CD4-positive, alpha-beta memory T cell (primary cell): Measurements from ENCODE around the gene CSHL1. TPM values are rescaled to one million over a fixed set of nuclear protein-coding genes. Genes with fewer than 3 reads are reported as not detected.
"Not testable (repeated sequence)": the region's sequence is repeated elsewhere in the genome, so short reads cannot be mapped to it uniquely, and the experiment has no call there.

Source experiments
- CTCF ChIA-PET: fragments of 350-600 bp; sonication (Branson Sonifier 250); formaldehyde crosslinking; loops from one replicate; lab custom pipeline; 2021; ENCODE audit warnings: inconsistent platforms; ENCODE audit not compliant: partially characterized antibody; lab: Charles Lee
- POLR2A ChIA-PET: fragments of 350-600 bp; sonication (Branson Sonifier 250); formaldehyde crosslinking; loops from one replicate; lab custom pipeline; 2021; ENCODE audit not compliant: partially characterized antibody; lab: Charles Lee
- DNase-seq, 5 donors: peaks; one replicate each; pipeline versions ENCODE4 v3.0.0 to v3.0.0-alpha.2; 2020 to 2022; ENCODE audit warnings: mixed read lengths in 1 of 5
- H3K27ac ChIP-seq: one replicate; pipeline ENCODE4 v1.7.0; 2013; ENCODE audit warnings: low read depth, low read length
- H3K27me3 ChIP-seq: 2 replicates; pipeline ENCODE4 v1.7.0; 2013; ENCODE audit warnings: mild to moderate bottlenecking, low read length, moderate library complexity; ENCODE audit not compliant: insufficient read depth
- H3K36me3 ChIP-seq: 2 replicates; pipeline ENCODE4 v1.7.0; 2013; ENCODE audit warnings: mild to moderate bottlenecking, low read length, moderate library complexity; ENCODE audit not compliant: insufficient read depth
- H3K4me1 ChIP-seq: 2 replicates; pipeline ENCODE4 v1.7.0; 2013; ENCODE audit warnings: mild to moderate bottlenecking, low read length, moderate library complexity; ENCODE audit not compliant: insufficient read depth
- H3K4me3 ChIP-seq, 2 donors: one replicate each; pipeline ENCODE4 v1.7.0; 2013; ENCODE audit warnings: low read length in 2 of 2, mild to moderate bottlenecking in 1 of 2
- H3K9me3 ChIP-seq, 2 donors: one replicate each; pipeline ENCODE4 v1.7.0; 2013; ENCODE audit warnings: low read length in 2 of 2, control low read depth in 1 of 2; ENCODE audit not compliant: control insufficient read depth in 1 of 2
- H3K27ac Mint-ChIP-seq, 7 donors: one replicate each; pipeline ENCODE4 v1.8.0; 2020 to 2021; ENCODE audit warnings: mixed read lengths in 7 of 7, mild to moderate bottlenecking in 6 of 7, inconsistent platforms in 3 of 7, moderate library complexity in 3 of 7
- H3K27me3 Mint-ChIP-seq, 2 donors: one replicate each; pipeline ENCODE4 v1.8.0; 2020 to 2021; ENCODE audit warnings: mixed read lengths in 2 of 2
- H3K36me3 Mint-ChIP-seq, 2 donors: one replicate each; pipeline ENCODE4 v1.8.0; 2020 to 2021; ENCODE audit warnings: mixed read lengths in 2 of 2, inconsistent platforms in 1 of 2, mild to moderate bottlenecking in 1 of 2
- H3K4me1 Mint-ChIP-seq, 4 donors: one replicate each; pipeline ENCODE4 v1.8.0; 2020 to 2021; ENCODE audit warnings: mixed read lengths in 4 of 4, mild to moderate bottlenecking in 1 of 4
- H3K4me3 Mint-ChIP-seq, 8 donors: one replicate each; pipeline ENCODE4 v1.8.0; 2020 to 2021; ENCODE audit warnings: mixed read lengths in 8 of 8, mild to moderate bottlenecking in 7 of 8, moderate library complexity in 6 of 8, inconsistent platforms in 3 of 8
- H3K9me3 Mint-ChIP-seq, 8 donors: one replicate each; pipeline ENCODE4 v1.8.0; 2020 to 2021; ENCODE audit warnings: mixed read lengths in 8 of 8, mild to moderate bottlenecking in 5 of 8, inconsistent platforms in 3 of 8, moderate library complexity in 1 of 8
- intact Hi-C: fragments of 100-400 bp; cut with micrococcal nuclease; formaldehyde crosslinking; loops from one replicate; pipeline ENCODE4 v1.15.1; 2023
- polyA plus RNA-seq, 2 donors: library from polyadenylated mRNA; unstranded; fragments of 300-500 nt; fragmentation: Illumina TruSeq; gene quantifications; one replicate each; pipeline ENCODE4 v1.2.3, GENCODE V29; 2021
- total RNA-seq, 2 experiments: library from RNA; stranded (reverse); gene quantifications; one replicate each; pipeline ENCODE4 v1.2.3, GENCODE V29; 2021

Gene CSHL1
- total and polyA plus RNA-seq, 4 experiments from 2014 or later, result not detected

DNA sequence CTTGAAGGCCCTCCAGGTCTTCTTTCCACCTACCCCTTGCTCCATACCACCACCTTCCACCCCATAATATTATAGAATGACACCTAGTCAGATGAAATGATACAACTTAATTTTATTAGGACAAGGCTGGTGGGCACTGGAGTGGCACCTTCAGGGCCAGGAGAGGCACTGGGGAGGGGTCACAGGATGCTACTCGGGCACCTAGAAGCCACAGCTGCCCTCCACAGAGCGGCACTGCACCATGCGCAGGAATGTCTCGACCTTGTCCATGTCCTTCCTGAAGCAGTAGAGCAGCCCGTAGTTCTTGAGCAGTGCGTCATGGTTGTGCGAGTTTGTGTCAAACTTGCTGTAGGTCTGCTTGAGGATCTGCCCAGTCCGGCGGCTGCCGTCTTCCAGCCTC is 16.2 kb downstream of the CSHL1 start:
- H3K27me3 Mint-ChIP-seq, CTCF ChIA-PET, H3K36me3 Mint-ChIP-seq, H3K27me3 ChIP-seq, H3K27ac ChIP-seq, POLR2A ChIA-PET, H3K9me3 ChIP-seq, H3K9me3 Mint-ChIP-seq, H3K4me3 ChIP-seq, H3K36me3 ChIP-seq, H3K4me1 ChIP-seq, intact Hi-C loops, H3K4me3 Mint-ChIP-seq, H3K27ac Mint-ChIP-seq, H3K4me1 Mint-ChIP-seq, DNase-seq: not testable (repeated sequence)

DNA sequence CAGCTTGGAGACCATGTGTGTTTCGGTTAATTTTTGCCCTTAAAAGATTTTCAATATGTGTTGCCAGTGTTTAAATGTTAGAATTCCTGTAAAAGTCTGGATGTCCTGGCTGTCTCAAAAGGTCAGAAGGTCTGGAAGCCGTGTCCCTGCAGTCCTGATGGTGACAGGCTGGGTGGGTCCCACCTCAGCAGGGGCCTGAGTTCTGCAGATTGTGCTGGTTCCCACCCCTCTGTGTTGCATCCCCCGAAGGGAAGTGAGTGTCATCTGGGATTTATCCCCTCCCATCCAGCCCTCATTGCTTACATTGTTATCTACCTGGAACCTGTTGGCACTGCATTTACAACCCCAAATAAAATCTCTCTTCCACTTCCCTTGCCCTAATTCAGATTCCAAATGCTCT is 17.0 kb downstream of the CSHL1 start:
- H3K36me3 ChIP-seq, H3K36me3 Mint-ChIP-seq, H3K27ac ChIP-seq, H3K9me3 Mint-ChIP-seq, H3K27me3 Mint-ChIP-seq, H3K4me1 ChIP-seq, H3K4me1 Mint-ChIP-seq, H3K27me3 ChIP-seq, POLR2A ChIA-PET, H3K9me3 ChIP-seq, intact Hi-C loops, H3K4me3 ChIP-seq, DNase-seq, H3K4me3 Mint-ChIP-seq, H3K27ac Mint-ChIP-seq: not testable (repeated sequence)
- CTCF ChIA-PET, result interaction anchor here (1.0 kb wide), 1 partner anchor 27 kb away, joined by 3 read pairs; no protein-coding TSS in a partner anchor

DNA sequence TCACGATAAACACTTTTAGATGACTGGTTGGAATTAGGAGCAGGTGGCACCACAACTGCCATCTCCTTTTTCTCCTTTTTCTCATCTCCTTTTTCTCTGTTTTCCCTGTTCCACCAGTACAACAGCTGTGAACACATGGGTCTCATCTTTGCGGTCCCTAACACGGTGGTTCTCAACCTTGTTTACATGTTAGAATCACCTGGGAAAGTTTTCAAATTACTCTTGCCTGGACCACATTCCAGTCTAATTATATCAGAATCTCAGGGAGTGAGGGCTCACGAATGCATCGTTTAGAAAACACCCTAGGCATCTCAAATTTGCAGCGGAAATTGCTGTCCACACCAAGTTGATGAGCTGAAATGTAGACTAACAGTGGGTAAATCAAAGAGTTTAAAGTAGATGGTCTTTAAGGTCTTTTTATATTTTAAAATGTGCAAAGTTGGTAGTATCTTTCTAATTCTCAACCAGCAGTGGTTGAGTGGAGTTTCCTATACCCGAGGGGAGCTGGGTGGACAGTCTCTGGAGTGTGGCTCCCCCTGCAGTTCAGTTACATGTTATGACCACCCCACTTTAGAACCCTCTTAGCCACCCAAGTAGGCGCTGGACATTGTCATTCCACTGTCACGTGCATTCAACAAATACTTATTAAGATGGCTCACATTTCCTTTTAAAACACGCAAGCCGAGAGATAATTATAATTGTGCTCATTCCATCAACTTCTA is 18.6 kb downstream of the CSHL1 start:
- H3K4me1 Mint-ChIP-seq, POLR2A ChIA-PET, H3K27ac Mint-ChIP-seq, H3K4me3 Mint-ChIP-seq, H3K27ac ChIP-seq, H3K9me3 Mint-ChIP-seq, H3K4me3 ChIP-seq, intact Hi-C loops, DNase-seq, H3K4me1 ChIP-seq, H3K27me3 Mint-ChIP-seq, H3K36me3 ChIP-seq, H3K9me3 ChIP-seq, H3K36me3 Mint-ChIP-seq, H3K27me3 ChIP-seq, CTCF ChIA-PET: not testable (repeated sequence)

DNA sequence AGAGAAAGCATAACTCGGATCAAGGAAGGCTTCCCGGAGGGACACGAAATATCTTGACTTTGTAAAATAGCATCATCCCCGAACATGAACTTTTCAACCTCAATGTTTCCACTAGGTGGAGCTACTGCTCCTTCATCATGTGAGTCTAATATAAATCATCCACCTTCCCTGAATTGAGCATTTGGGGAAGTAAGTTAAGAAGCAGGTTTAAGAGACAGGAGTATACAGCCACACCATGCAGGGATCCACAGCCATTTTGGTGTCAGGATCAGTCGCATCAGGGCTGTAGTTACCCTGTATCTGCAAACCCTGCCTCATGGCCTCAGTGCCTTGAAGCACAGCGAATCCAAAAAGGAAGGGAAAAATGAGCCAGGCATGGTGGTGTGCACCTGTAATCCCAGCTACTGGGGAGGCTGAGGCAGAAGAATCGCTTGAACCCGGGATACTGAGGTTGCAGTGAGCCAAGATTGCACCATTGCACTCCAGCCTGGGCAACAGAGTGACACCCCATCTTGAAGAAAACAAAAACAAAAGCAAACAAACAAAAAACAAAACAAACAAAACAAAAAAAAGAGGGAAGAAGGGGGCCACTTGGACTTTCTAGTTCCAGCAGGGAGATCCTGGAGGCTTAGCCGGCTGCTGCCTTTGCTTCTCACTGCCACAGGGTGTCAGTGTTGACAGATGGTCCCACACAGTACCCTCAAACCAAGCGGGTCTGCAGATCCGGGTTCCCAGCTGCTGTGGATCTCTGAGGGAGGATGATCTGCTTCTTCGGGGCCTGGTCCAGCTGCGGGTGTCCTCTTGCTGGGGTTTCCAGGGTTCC is 21.8 kb downstream of the CSHL1 start:
- H3K36me3 ChIP-seq, H3K4me1 Mint-ChIP-seq, H3K4me1 ChIP-seq, H3K4me3 ChIP-seq, POLR2A ChIA-PET, H3K36me3 Mint-ChIP-seq, H3K9me3 Mint-ChIP-seq, H3K27me3 Mint-ChIP-seq, H3K27ac ChIP-seq, H3K9me3 ChIP-seq, H3K27ac Mint-ChIP-seq, H3K27me3 ChIP-seq, intact Hi-C loops: not testable (repeated sequence)
- peak in 4 of 5 donors; percentile 26 to 44 (median 36) for DNase-seq
- CTCF ChIA-PET, result interaction anchor here (0.7 to 3.4 kb wide), 17 partner anchors 8 to 382 kb away, joined by 3 to 23 read pairs (median 3); partner anchors contain the start of genes CD79B, GH1, GH2 and ICAM2
- peak overlapping the region in 2 of 8 donors; percentile 17 to 53 for H3K4me3 Mint-ChIP-seq

DNA sequence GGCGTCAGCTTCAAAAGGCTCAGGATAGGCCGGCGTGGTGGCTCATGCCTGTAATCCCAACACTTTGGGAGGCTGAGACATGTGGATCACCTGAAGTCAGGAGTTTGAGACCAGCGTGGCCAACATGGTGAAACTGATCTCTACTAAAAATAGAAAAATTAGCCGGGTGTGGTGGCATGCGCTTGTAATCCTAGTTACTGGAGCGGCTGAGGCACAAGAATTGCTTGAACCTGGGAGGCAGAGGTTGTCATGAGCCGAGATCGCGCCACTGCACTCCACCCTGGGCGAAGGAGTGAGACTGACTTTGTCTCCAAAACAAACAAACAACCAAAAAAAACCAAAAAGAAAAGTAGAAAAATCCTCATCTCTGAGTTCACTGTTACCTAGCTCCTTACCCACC is 25.9 kb downstream of the CSHL1 start:
- H3K27ac ChIP-seq, H3K4me1 ChIP-seq, H3K27me3 ChIP-seq, H3K4me3 Mint-ChIP-seq, H3K4me3 ChIP-seq, H3K36me3 Mint-ChIP-seq, DNase-seq, POLR2A ChIA-PET, H3K9me3 ChIP-seq, intact Hi-C loops, H3K9me3 Mint-ChIP-seq, H3K36me3 ChIP-seq, H3K27me3 Mint-ChIP-seq, H3K27ac Mint-ChIP-seq: not testable (repeated sequence)
- CTCF ChIA-PET, result interaction anchor here (1.7 kb wide), 1 partner anchor 264 kb away, joined by 4 read pairs; no protein-coding TSS in a partner anchor
- peaks cover 5 to 10% (median 8%) of the 10 kb centered on the region in 4 donors for H3K4me1 Mint-ChIP-seq

DNA sequence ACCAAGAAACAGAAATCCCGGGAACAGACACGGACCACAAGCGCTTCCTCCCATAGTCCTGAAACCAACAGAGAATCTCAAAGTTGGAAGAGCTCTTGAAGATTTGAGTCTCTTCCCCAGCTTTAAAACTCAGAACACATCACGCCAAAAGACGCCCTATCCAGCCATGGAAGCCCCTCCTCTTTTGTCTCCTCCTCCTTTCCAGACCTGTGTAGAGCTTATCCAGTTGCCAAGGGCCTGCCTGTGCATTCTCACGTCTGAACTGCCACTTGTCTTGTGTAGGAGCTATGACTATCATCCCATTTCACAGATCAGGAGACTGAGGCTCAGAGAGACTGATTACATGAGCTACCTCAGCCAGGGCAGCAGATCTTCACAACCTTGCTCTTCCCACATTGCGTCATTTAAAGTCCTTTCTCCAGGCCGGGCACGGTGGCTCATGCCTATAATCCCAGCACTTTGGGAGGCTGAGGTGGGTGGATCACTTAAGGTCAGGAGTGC is 28.4 kb downstream of the CSHL1 start:
- H3K27ac Mint-ChIP-seq, H3K9me3 ChIP-seq, H3K9me3 Mint-ChIP-seq, H3K27ac ChIP-seq, H3K4me3 ChIP-seq, intact Hi-C loops, H3K4me3 Mint-ChIP-seq, DNase-seq, H3K4me1 ChIP-seq, H3K36me3 Mint-ChIP-seq, H3K27me3 ChIP-seq, H3K36me3 ChIP-seq, H3K4me1 Mint-ChIP-seq, POLR2A ChIA-PET, H3K27me3 Mint-ChIP-seq: not testable (repeated sequence)
- CTCF ChIA-PET, result interaction anchor here (0.6 to 1.8 kb wide), 10 partner anchors 13 to 513 kb away, joined by 3 to 7 read pairs (median 4); no protein-coding TSS in a partner anchor

DNA sequence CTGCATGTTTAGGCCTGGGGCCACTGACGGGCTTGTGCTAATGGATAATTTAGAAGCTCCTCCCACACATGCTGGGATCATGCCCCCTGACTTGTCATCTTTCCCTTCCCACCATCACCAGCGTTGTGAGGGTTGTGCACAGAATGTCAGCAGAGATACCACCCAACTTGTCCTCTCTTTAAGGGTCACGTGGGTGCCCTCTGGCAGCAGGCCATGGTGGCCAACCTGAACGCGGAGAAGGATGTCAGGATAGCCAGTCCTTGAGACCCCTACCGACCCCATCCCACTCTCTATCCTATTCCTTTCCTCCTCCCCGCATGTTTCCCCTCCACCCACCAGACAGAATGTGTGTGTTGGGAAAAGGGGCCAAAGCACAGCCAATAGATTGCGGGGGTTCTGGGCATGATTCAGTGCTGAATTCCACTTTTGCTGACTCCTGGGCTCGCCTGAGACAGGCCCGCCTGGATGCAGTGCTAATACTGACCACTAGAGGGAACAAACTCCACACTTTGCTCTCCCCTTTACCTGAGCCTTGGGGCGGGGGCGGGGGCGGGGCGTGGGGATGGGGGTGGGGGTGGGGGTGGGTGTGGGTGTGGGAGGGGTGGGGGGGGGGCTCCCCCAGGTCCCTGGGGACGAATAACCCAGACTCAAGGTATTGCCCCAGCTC is 29.0 kb downstream of the CSHL1 start, which contains the start of gene GH2:
Gene GH2, minus strand, starts transcription at position 10 of the 667 bp plus-strand sequence. CDS start 143 bp downstream, outside the sequence.
- Mint-ChIP-seq H3K27me3 (peaks cover 0 to 3% of the 10 kb centered on the region in 2 donors), H3K27ac (peak within 1 kb of the TSS in 2 of 7 donors; percentile 48 to 53), H3K36me3 (no peaks in the 10 kb centered on the region), H3K4me1 (peaks cover 0 to 3% (median 0%) of the 10 kb centered on the region in 4 donors), H3K4me3 (peak within 1 kb of the TSS in 1 of 8 donors; percentile 0), H3K9me3 (no peaks in the 10 kb centered on the region)
- CTCF ChIA-PET, result interaction anchor here (0.6 to 1.8 kb wide), 10 partner anchors 8 to 513 kb away, joined by 3 to 7 read pairs (median 4); no protein-coding TSS in a partner anchor
- no peaks in the 10 kb centered on the region for H3K4me1 ChIP-seq
- POLR2A ChIA-PET, result no interaction called here
- no peaks in the 10 kb centered on the region for H3K27me3 ChIP-seq
- no peaks in the 10 kb centered on the region for H3K9me3 ChIP-seq
- intact Hi-C loops, result no loop called here
- H3K4me3 ChIP-seq, result no peak within 1 kb of the TSS
- no peak within 1 kb of the TSS for H3K27ac ChIP-seq
- no peaks in the 10 kb centered on the region for H3K36me3 ChIP-seq
- peak; percentile 51 to 64 (median 56) for DNase-seq
